ENCODE data around the gene MYT1.
"Not testable (repeated sequence)": the region's sequence is repeated elsewhere in the genome, so short reads cannot be mapped to it uniquely, and the experiment has no call there.

The MYT1 gene

DNA sequence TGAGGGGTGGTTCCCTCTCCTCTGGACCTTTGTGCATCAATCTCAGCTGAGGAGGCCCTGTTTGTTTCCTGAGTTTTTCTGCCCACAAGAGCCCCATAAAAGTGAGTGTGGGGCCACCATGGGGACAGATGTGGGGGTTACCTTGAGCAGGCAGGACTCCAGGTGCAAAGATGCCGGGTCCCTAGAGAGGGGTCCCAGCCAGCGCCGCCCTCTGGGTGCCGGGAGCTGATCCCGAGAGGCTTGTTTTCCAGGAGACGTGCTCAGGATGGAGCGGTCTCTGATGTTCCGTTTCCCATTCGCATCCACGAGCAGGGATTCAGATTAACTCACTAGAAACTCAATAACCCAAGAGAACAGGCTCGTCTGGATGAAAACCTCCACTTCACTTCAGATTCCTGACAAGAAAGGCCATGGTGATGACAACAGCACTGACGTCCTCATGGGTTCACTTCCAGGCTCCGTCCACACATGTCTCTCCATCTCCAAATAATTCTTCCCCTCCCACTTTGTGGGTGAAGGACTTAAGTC lies 21.9 kb downstream of the MYT1 start:
- TF ChIP-seq, protein P1, sequence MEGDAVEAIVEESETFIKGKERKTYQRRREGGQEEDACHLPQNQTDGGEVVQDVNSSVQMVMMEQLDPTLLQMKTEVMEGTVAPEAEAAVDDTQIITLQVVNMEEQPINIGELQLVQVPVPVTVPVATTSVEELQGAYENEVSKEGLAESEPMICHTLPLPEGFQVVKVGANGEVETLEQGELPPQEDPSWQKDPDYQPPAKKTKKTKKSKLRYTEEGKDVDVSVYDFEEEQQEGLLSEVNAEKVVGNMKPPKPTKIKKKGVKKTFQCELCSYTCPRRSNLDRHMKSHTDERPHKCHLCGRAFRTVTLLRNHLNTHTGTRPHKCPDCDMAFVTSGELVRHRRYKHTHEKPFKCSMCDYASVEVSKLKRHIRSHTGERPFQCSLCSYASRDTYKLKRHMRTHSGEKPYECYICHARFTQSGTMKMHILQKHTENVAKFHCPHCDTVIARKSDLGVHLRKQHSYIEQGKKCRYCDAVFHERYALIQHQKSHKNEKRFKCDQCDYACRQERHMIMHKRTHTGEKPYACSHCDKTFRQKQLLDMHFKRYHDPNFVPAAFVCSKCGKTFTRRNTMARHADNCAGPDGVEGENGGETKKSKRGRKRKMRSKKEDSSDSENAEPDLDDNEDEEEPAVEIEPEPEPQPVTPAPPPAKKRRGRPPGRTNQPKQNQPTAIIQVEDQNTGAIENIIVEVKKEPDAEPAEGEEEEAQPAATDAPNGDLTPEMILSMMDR (IDR thresholded peaks at IDR 0.05; ENCODE audit: control insufficient read depth, extremely low read depth, insufficient read depth) = no peak
- no peak for DNase-seq (ENCODE audit: low read depth)
- no peak overlapping the region for H3K4me3 ChIP-seq (ENCODE audit: low read depth, low read length)

GRCh38 chr20:64187213-64187612 lies 23.0 kb downstream of the MYT1 start:
- not testable (repeated sequence) for H3K4me3 ChIP-seq (ENCODE audit: low read depth, low read length); DNase-seq (ENCODE audit: low read depth)

DNA sequence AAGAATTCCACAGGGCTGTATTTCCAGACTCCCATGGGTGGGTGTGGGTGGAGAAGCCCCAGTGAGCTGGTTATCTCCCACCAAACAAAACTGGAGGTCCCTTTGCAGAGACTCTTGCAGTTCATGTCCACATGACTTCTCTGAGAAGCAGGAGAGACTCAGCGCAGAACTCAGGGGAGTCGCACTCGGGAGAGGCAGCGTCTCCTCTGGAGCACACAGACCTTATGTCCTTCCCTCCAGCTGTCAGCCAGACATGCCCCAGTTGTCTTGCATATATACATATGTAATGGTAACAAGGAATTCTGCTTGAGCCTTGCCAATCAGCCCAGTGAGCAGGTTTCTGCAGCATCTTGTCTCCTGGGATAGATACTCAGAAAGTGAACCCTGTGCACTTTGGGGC lies 23.8 kb downstream of the MYT1 start:
- no peak for DNase-seq (ENCODE audit: low read depth)
- TF ChIP-seq, protein P1 (IDR thresholded peaks at IDR 0.05; ENCODE audit: control insufficient read depth, extremely low read depth, insufficient read depth) = no peak
- H3K4me3 ChIP-seq (ENCODE audit: low read depth, low read length) = no peak overlapping the region

DNA sequence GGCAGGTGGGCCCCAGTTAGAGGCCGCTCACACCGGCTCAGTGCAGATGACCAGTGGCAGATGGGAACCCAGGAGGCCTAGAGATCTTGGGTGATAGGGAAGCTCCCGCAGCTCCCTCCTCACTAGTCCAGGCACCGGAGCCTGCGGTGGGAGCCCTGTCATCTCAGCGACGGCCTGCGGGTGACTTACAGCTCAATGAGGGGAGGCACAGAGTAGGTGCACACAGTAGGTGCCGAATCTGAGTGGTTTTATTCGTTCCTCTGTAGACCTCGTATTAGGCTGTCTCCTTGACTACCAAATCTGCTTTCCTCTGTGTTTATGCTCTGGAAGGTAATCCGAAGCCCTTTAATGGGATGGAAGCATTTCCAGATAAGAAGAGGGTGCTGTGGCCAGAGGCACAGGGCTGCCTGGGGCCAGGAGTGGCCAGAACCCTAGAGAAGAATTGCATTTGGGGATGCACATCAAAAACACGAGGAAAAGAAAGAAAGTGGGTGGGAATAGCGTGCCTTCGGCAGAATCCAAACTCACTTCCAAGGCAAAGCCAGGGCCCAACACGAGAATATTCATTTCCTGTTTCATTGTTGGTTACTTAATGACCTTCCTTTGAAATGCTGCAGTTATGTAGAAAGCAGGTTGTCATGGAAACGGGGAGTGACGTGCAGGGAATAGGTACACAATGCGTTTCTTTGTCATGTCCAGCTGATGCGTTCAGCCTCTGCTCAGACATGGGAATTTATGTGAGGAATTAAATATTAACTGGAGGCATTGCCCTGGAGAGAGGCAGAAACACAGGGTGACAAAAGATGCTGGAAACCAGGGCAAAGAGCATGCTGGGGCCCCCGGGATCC lies 24.7 kb downstream of the MYT1 start:
- H3K4me3 ChIP-seq (ENCODE audit: low read depth, low read length) = no peak overlapping the region
- TF ChIP-seq, protein P1 (IDR thresholded peaks at IDR 0.05; ENCODE audit: control insufficient read depth, extremely low read depth, insufficient read depth) = no peak
- no peak for DNase-seq (ENCODE audit: low read depth)

GRCh38 chr20:64189530-64189966 lies 25.3 kb downstream of the MYT1 start:
- no peak for DNase-seq (ENCODE audit: low read depth)
- no peak overlapping the region for H3K4me3 ChIP-seq (ENCODE audit: low read depth, low read length)
- TF ChIP-seq, protein P1 (IDR thresholded peaks at IDR 0.05; ENCODE audit: control insufficient read depth, extremely low read depth, insufficient read depth) = no peak

- TF ChIP-seq, protein P1 (IDR thresholded peaks at IDR 0.05; ENCODE audit: control insufficient read depth, extremely low read depth, insufficient read depth) = no peak
- DNase-seq (ENCODE audit: low read depth) = no peak
- no peak overlapping the region for H3K4me3 ChIP-seq (ENCODE audit: low read depth, low read length)
Measured at GRCh38 chr20:64189986-64190385, 25.7 kb downstream of the MYT1 start.

GRCh38 chr20:64191002-64191401 lies 26.8 kb downstream of the MYT1 start:
- no peak overlapping the region for H3K4me3 ChIP-seq (ENCODE audit: low read depth, low read length)
- TF ChIP-seq, protein P1 (IDR thresholded peaks at IDR 0.05; ENCODE audit: control insufficient read depth, extremely low read depth, insufficient read depth) = no peak
- DNase-seq (ENCODE audit: low read depth) = no peak

Measured in LNCaP clone FGC (cell line).